Small intestine (tissue), 7 donors: ENCODE data around the gene LRRC8C. TPM values are rescaled to one million over a fixed set of nuclear protein-coding genes. Genes with fewer than 3 reads are reported as not detected.

Source experiments
- DNase-seq, 2 donors: peaks; one replicate each; pipeline versions ENCODE4 v3.0.0 to v3.0.0-alpha.2; 2013
- FAIRE-seq: peaks from 2 replicates; lab custom pipeline; 2012; peaks lifted over from hg19 to GRCh38; lab: Jason Lieb, UNC
- H3K27ac ChIP-seq, 3 donors: one replicate each; pipeline ENCODE4 v1.5.1; 2013; ENCODE audit warnings: low read length in 2 of 3, mild to moderate bottlenecking in 2 of 3, control low read depth in 1 of 3, inconsistent platforms in 1 of 3, low read depth in 1 of 3, moderate library complexity in 1 of 3
- H3K27me3 ChIP-seq, 3 donors: one replicate each; pipeline ENCODE4 v1.6.1; 2013; ENCODE audit warnings: low read length in 3 of 3, inconsistent platforms in 1 of 3; ENCODE audit not compliant: control insufficient read depth in 3 of 3, insufficient read depth in 3 of 3
- H3K36me3 ChIP-seq, 3 donors: one replicate each; pipeline ENCODE4 v1.6.1; 2013; ENCODE audit warnings: low read length in 3 of 3, inconsistent platforms in 1 of 3, low read depth in 1 of 3, mild to moderate bottlenecking in 1 of 3, moderate library complexity in 1 of 3; ENCODE audit not compliant: control insufficient read depth in 3 of 3, insufficient read depth in 2 of 3
- H3K4me1 ChIP-seq, 3 donors: one replicate each; pipeline ENCODE4 v1.6.1; 2013; ENCODE audit warnings: low read length in 2 of 3, inconsistent platforms in 1 of 3, low read depth in 1 of 3, mild to moderate bottlenecking in 1 of 3, moderate library complexity in 1 of 3; ENCODE audit not compliant: control insufficient read depth in 3 of 3, insufficient read depth in 2 of 3
- H3K4me3 ChIP-seq, 3 donors: one replicate each; pipeline ENCODE4 v1.5.1; 2013; ENCODE audit warnings: low read length in 3 of 3, control low read depth in 1 of 3, inconsistent platforms in 1 of 3, low read depth in 1 of 3, mild to moderate bottlenecking in 1 of 3, moderate library complexity in 1 of 3
- H3K9me3 ChIP-seq, 2 donors: one replicate each; pipeline ENCODE4 v1.6.1; 2013; ENCODE audit warnings: low read depth in 1 of 2, low read length in 1 of 2; ENCODE audit not compliant: control insufficient read depth in 2 of 2, insufficient read depth in 1 of 2
- WGBS, 3 donors: extraction: QIAGEN DNeasy Blood & Tissue Kit; methylation state at CpG; one replicate each; pipeline ENCODE4 v1.1.7; 2013; 5-methylcytosine and 5-hydroxymethylcytosine counted together
- polyA plus RNA-seq, 4 donors: library from polyadenylated mRNA; stranded (reverse) in 3 of 4; unstranded in 1 of 4; fragments of 200-250 nt in 3 of 4; fragments of 120-200 nt in 1 of 4; gene quantifications; one replicate each; pipeline versions ENCODE4 v1.2.1 to v1.2.3, GENCODE V29; 2013
- donor health status: healthy with polysubstance abuse.
- donor health status: control.
- donor health status: control.
- donor health status: Bipolar disorder and iron deficiency.
- donor health status: healthy.

The LRRC8C gene
- polyA plus RNA-seq, 4 donors: 0.22 to 3.2 (median 1.5) TPM

- Histone ChIP-seq H3K36me3 (peaks cover 0 to 2% (median 0%) of the 10 kb centered on the region in 3 donors), H3K9me3 (no peaks in the 10 kb centered on the region), H3K27ac (no peak overlapping the region), H3K27me3 (no peaks in the 10 kb centered on the region), H3K4me1 (no peaks in the 10 kb centered on the region), H3K4me3 (no peak overlapping the region)
- 26 to 64% (median 50%) methylated on average over 1 of the region's 1 CpG for WGBS, 3 donors
- DNase-seq: peak in 1 of 2 donors; percentile 56
- no peak for FAIRE-seq
These were observed 55.7 kb downstream of the LRRC8C start for GRCh38 chr1:89688607-89689006.

DNA sequence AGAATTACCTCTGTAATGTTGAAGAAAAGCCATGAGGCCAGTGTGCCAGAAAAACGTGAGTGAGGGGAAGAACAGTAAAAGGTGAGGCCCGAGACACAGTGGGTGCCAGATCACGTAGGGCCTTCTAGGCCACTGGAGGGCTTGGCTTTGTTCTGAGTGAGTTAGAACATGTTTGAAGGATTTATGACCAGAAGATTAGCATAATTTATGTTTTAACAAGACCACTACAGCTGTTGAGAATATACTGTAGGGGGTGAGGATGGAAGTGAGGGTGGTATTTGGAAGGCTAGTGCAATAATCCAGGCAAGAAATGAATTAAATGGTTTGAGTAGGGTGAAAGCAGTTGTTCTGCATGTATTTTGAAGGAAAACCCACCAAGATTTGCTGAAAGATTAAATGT, 56.3 kb downstream of the LRRC8C start:
- Histone ChIP-seq H3K27ac (no peak overlapping the region), H3K27me3 (no peaks in the 10 kb centered on the region), H3K36me3 (peaks cover 0 to 2% (median 0%) of the 10 kb centered on the region in 3 donors), H3K4me3 (no peak overlapping the region), H3K4me1 (no peaks in the 10 kb centered on the region), H3K9me3 (no peaks in the 10 kb centered on the region)
- DNase-seq (no peak), FAIRE-seq (no peak)
- 87 to 89% (median 89%) methylated on average over 3 of the region's 3 CpGs for WGBS, 3 donors

- Histone ChIP-seq H3K4me1 (no peaks in the 10 kb centered on the region), H3K36me3 (peaks cover 0 to 2% (median 0%) of the 10 kb centered on the region in 3 donors), H3K27ac (peak overlapping the region in 1 of 3 donors; percentile 19), H3K9me3 (no peaks in the 10 kb centered on the region), H3K4me3 (no peak overlapping the region), H3K27me3 (no peaks in the 10 kb centered on the region)
- 92 to 97% (median 92%) methylated on average over 4 of the region's 4 CpGs for WGBS, 3 donors
- FAIRE-seq: no peak
- DNase-seq: no peak
These were observed 57.7 kb downstream of the LRRC8C start for GRCh38 chr1:89690595-89690994.

GRCh38 chr1:89692601-89693521, 59.9 kb downstream of the LRRC8C start:
- FAIRE-seq: no peak
- WGBS, 3 donors: 56 to 72% (median 62%) methylated on average over 4 of the region's 4 CpGs
- H3K27me3 ChIP-seq: no peaks in the 10 kb centered on the region
- H3K36me3 ChIP-seq: no peaks in the 10 kb centered on the region
- H3K9me3 ChIP-seq: no peaks in the 10 kb centered on the region
- no peak for DNase-seq
- H3K27ac ChIP-seq: peak overlapping the region in 2 of 3 donors; percentile 29 to 38
- H3K4me1 ChIP-seq: no peaks in the 10 kb centered on the region
- no peak overlapping the region for H3K4me3 ChIP-seq

- H3K4me1 ChIP-seq: peaks cover 0 to 3% (median 0%) of the 10 kb centered on the region in 3 donors
- H3K27me3 ChIP-seq: no peaks in the 10 kb centered on the region
- no peak for FAIRE-seq
- no peak overlapping the region for H3K27ac ChIP-seq
- DNase-seq: no peak
- H3K9me3 ChIP-seq: no peaks in the 10 kb centered on the region
- no peaks in the 10 kb centered on the region for H3K36me3 ChIP-seq
- no peak overlapping the region for H3K4me3 ChIP-seq
These were observed 62.9 kb downstream of the LRRC8C start for GRCh38 chr1:89695847-89696246.

DNA sequence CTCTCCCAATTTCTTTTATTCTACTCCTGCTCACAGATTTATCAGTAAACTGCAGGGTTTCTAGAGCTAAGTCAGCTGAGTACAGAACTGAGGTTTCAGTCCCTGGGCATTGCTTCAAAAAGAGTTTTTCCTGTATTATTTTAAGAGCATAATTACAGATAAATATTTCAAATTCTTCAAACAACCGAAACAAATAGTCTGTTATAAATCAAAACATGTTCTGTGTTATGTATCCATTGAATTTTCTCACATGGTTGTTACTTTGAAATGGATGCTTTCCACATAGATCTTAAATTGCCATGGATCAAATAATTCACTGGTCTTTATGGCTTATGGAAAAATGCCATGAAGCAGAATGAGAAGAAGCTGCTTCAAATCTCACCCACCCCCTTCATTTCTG, 64.5 kb downstream of the LRRC8C start:
- no peaks in the 10 kb centered on the region for H3K36me3 ChIP-seq
- no peak overlapping the region for H3K27ac ChIP-seq
- WGBS, 3 donors: 74 to 86% (median 85%) methylated on average over 1 of the region's 1 CpG
- H3K9me3 ChIP-seq: no peaks in the 10 kb centered on the region
- no peak for DNase-seq
- FAIRE-seq: no peak
- no peaks in the 10 kb centered on the region for H3K27me3 ChIP-seq
- no peak overlapping the region for H3K4me3 ChIP-seq
- peaks cover 0 to 3% (median 0%) of the 10 kb centered on the region in 3 donors for H3K4me1 ChIP-seq

GRCh38 chr1:89698020-89698560, 65.2 kb downstream of the LRRC8C start:
- Histone ChIP-seq H3K27me3 (no peaks in the 10 kb centered on the region), H3K9me3 (no peaks in the 10 kb centered on the region), H3K36me3 (no peaks in the 10 kb centered on the region), H3K4me3 (no peak overlapping the region), H3K27ac (no peak overlapping the region), H3K4me1 (peaks cover 0 to 3% (median 0%) of the 10 kb centered on the region in 3 donors)
- 46 to 63% (median 47%) methylated on average over 3 of the region's 3 CpGs for WGBS, 3 donors
- DNase-seq (no peak), FAIRE-seq (no peak)

GRCh38 chr1:89698624-89699023, 65.7 kb downstream of the LRRC8C start:
- H3K27ac ChIP-seq: no peak overlapping the region
- H3K9me3 ChIP-seq: no peaks in the 10 kb centered on the region
- FAIRE-seq (no peak), DNase-seq (no peak)
- WGBS, 3 donors: 45 to 48% (median 46%) methylated on average over 1 of the region's 1 CpG
- H3K4me3 ChIP-seq: no peak overlapping the region
- H3K27me3 ChIP-seq: no peaks in the 10 kb centered on the region
- H3K36me3 ChIP-seq: no peaks in the 10 kb centered on the region
- H3K4me1 ChIP-seq: peaks cover 0 to 3% (median 0%) of the 10 kb centered on the region in 3 donors
